H1 (cell line): ENCODE measurements around the gene STRA8. TPM values are rescaled to one million over a fixed set of nuclear protein-coding genes. Genes with fewer than 3 reads are reported as not detected.

Source experiments
- CTCF ChIA-PET: fragments of 300-600 bp; sonication (Branson Sonifier 250); formaldehyde crosslinking; loops from one replicate; lab custom pipeline; 2021; ENCODE audit not compliant: partially characterized antibody; lab: Charles Lee
- POLR2A ChIA-PET: fragments of 300-600 bp; sonication (Branson Sonifier 250); formaldehyde crosslinking; loops from one replicate; lab custom pipeline; 2021; ENCODE audit warnings: inconsistent platforms; ENCODE audit not compliant: partially characterized antibody; lab: Charles Lee
- DNase-seq, 2 experiments: peaks; one replicate each; pipeline versions ENCODE4 v3.0.0 to v3.0.0-alpha.2; 2010 to 2022; ENCODE audit warnings: low spot score in 2 of 2, low read depth in 1 of 2, mixed read lengths in 1 of 2
- FAIRE-seq: peaks from 2 replicates; lab custom pipeline; 2011; peaks lifted over from hg19 to GRCh38; lab: Jason Lieb, UNC
- H2AFZ ChIP-seq: 2 replicates; pipeline ENCODE4 v1.8.1; 2012; ENCODE audit warnings: low read length, inconsistent platforms
- H2AK5ac ChIP-seq: 2 replicates; pipeline ENCODE4 v1.6.1; 2013; ENCODE audit warnings: low read depth, low read length
- H2BK120ac ChIP-seq: replicated peaks from 2 replicates; pipeline ENCODE3; 2013; ENCODE audit warnings: low read depth, low read length, inconsistent platforms
- H2BK12ac ChIP-seq: 2 replicates; pipeline ENCODE4 v1.6.1; 2013; ENCODE audit warnings: low read depth, low read length
- H2BK15ac ChIP-seq: 2 replicates; pipeline ENCODE4 v1.6.1; 2013; ENCODE audit warnings: low read length
- H2BK20ac ChIP-seq: 2 replicates; pipeline ENCODE4 v1.6.1; 2013; ENCODE audit warnings: low read length
- H2BK5ac ChIP-seq: 2 replicates; pipeline ENCODE4 v1.6.1; 2013; ENCODE audit warnings: low read depth, low read length
- H3K14ac ChIP-seq: 2 replicates; pipeline ENCODE4 v1.6.1; 2013; ENCODE audit warnings: inconsistent platforms; ENCODE audit not compliant: insufficient read length
- H3K18ac ChIP-seq: 2 replicates; pipeline ENCODE4 v1.6.1; 2013; ENCODE audit warnings: low read length; ENCODE audit errors: extremely low read depth
- H3K23ac ChIP-seq: 2 replicates; pipeline ENCODE4 v1.6.1; 2013; ENCODE audit warnings: inconsistent platforms; ENCODE audit not compliant: insufficient read length
- H3K23me2 ChIP-seq: 2 replicates; pipeline ENCODE4 v1.6.1; 2013; ENCODE audit warnings: low read depth, low read length
- H3K27ac ChIP-seq: 2 replicates; pipeline ENCODE4 v1.6.1; 2011; ENCODE audit warnings: low read depth, low read length, inconsistent platforms
- H3K27me3 ChIP-seq, 4 experiments: replicated peaks in 1 of 4; 1 replicate in 1 of 4; 2 replicates in 3 of 4; pipeline versions ENCODE4 v1.6.1 to v1.8.1; 2011 to 2013; ENCODE audit warnings: low read length in 3 of 4, mild to moderate bottlenecking in 3 of 4, inconsistent platforms in 2 of 4, mixed read lengths in 2 of 4, moderate library complexity in 1 of 4; ENCODE audit not compliant: control insufficient read depth in 3 of 4, insufficient read depth in 3 of 4; ENCODE audit errors: extremely low read depth in 1 of 4
- H3K36me3 ChIP-seq, 4 experiments: 2 replicates each; pipeline versions ENCODE4 v1.6.1 to v1.8.1; 2011 to 2013; ENCODE audit warnings: mild to moderate bottlenecking in 4 of 4, low read length in 3 of 4, moderate library complexity in 2 of 4, control low read depth in 1 of 4, inconsistent platforms in 1 of 4; ENCODE audit not compliant: insufficient read depth in 4 of 4, control insufficient read depth in 2 of 4
- H3K4ac ChIP-seq: replicated peaks from 2 replicates; pipeline ENCODE3; 2013; ENCODE audit warnings: low read length, low read depth, mixed read lengths, inconsistent platforms; ENCODE audit not compliant: insufficient read length
- H3K4me1 ChIP-seq, 4 experiments: replicated peaks in 1 of 4; 1 replicate in 1 of 4; 2 replicates in 3 of 4; pipeline versions ENCODE4 v1.6.1 to v1.8.1; 2011 to 2013; ENCODE audit warnings: low read length in 3 of 4, inconsistent platforms in 2 of 4, mixed read lengths in 1 of 4; ENCODE audit not compliant: insufficient read depth in 4 of 4, control insufficient read depth in 3 of 4
- H3K4me2 ChIP-seq, 2 experiments: 2 replicates each; pipeline versions ENCODE4 v1.6.1 to v1.8.1; 2011 to 2013; ENCODE audit warnings: low read depth in 2 of 2, low read length in 2 of 2, control low read depth in 1 of 2, inconsistent platforms in 1 of 2, mild to moderate bottlenecking in 1 of 2; ENCODE audit not compliant: insufficient read depth in 1 of 2
- H3K4me3 ChIP-seq, 4 experiments: fragments of 200-600, 300-600 bp in 1 of 4; sonication (generic), shearing (Covaris generic), sonication (Bioruptor Twin) in 1 of 4; 2 replicates each; pipeline versions ENCODE4 v1.5.1 to v1.8.1; 2011 to 2016; ENCODE audit warnings: low read length in 4 of 4, low read depth in 3 of 4, control low read depth in 2 of 4, inconsistent platforms in 2 of 4, mild to moderate bottlenecking in 2 of 4, mixed read lengths in 1 of 4, moderate library complexity in 1 of 4; ENCODE audit not compliant: insufficient read depth in 2 of 4; ENCODE audit errors: extremely low read depth in 1 of 4
- H3K56ac ChIP-seq: replicated peaks from 2 replicates; pipeline ENCODE3; 2013; ENCODE audit warnings: low read depth, mild to moderate bottlenecking, mixed read lengths, low read length, inconsistent platforms; ENCODE audit not compliant: insufficient read length
- H3K79me1 ChIP-seq: 2 replicates; pipeline ENCODE4 v1.6.1; 2013; ENCODE audit warnings: low read depth, low read length, control low read depth
- H3K79me2 ChIP-seq, 2 experiments: 2 replicates each; pipeline versions ENCODE4 v1.6.1 to v1.8.1; 2012 to 2013; ENCODE audit warnings: low read length in 2 of 2, mild to moderate bottlenecking in 2 of 2, inconsistent platforms in 1 of 2; ENCODE audit not compliant: insufficient read depth in 2 of 2, control insufficient read depth in 1 of 2
- H3K9ac ChIP-seq, 4 experiments: replicated peaks in 1 of 4; 1 replicate in 1 of 4; 2 replicates in 3 of 4; pipeline versions ENCODE4 v1.6.1 to v1.8.1; 2011 to 2013; ENCODE audit warnings: low read depth in 3 of 4, low read length in 3 of 4, control low read depth in 2 of 4, mild to moderate bottlenecking in 2 of 4, moderate library complexity in 2 of 4, inconsistent platforms in 1 of 4; ENCODE audit errors: extremely low read depth in 1 of 4
- H3K9me3 ChIP-seq, 2 experiments: 2 replicates each; pipeline versions ENCODE4 v1.6.1 to v1.8.1; 2012 to 2013; ENCODE audit warnings: mild to moderate bottlenecking in 2 of 2, moderate library complexity in 2 of 2, control low read depth in 1 of 2, inconsistent platforms in 1 of 2, low read depth in 1 of 2, low read length in 1 of 2, mixed read lengths in 1 of 2; ENCODE audit not compliant: insufficient read depth in 2 of 2
- H4K20me1 ChIP-seq, 2 experiments: replicated peaks in 1 of 2; 2 replicates each; pipeline versions ENCODE3 to v1.8.1; 2011 to 2013; ENCODE audit warnings: inconsistent platforms in 2 of 2, low read length in 2 of 2, mild to moderate bottlenecking in 1 of 2; ENCODE audit not compliant: insufficient read depth in 2 of 2, control insufficient read depth in 1 of 2
- H4K5ac ChIP-seq: 2 replicates; pipeline ENCODE4 v1.6.1; 2013; ENCODE audit warnings: low read length, low read depth, mixed read lengths, inconsistent platforms; ENCODE audit not compliant: insufficient read length
- H4K8ac ChIP-seq: 2 replicates; pipeline ENCODE4 v1.8.0; 2013; ENCODE audit warnings: mild to moderate bottlenecking, moderate library complexity, low read length, inconsistent platforms; ENCODE audit not compliant: insufficient read depth; ENCODE audit errors: extremely low read depth
- H4K91ac ChIP-seq: replicated peaks from 2 replicates; pipeline ENCODE3; 2013; ENCODE audit warnings: low read length, mixed read lengths, inconsistent platforms; ENCODE audit not compliant: insufficient read length
- POU5F1 ChIP-seq: IDR thresholded peaks from 2 replicates; pipeline ENCODE4 v1.6.1; 2011; ENCODE audit warnings: low read depth, mild to moderate bottlenecking, low read length, moderate library complexity
- USF2 ChIP-seq: IDR thresholded peaks from 2 replicates; pipeline ENCODE4 v1.6.1; 2011; ENCODE audit warnings: low read length, improper control_type of control experiment
- WGBS, 2 experiments: shearing (Covaris generic) in 1 of 2; methylation state at CpG; one replicate each; pipeline versions ENCODE4 v1.1.6 to v1.1.7; 2013 to 2015; ENCODE audit warnings: low lambda C conversion rate in 2 of 2, mixed read lengths in 2 of 2, inconsistent platforms in 1 of 2, low coverage in 1 of 2, missing lambda C conversion rate in 1 of 2; ENCODE audit not compliant: insufficient replicate concordance in 2 of 2, insufficient coverage in 1 of 2, insufficient read length in 1 of 2; ENCODE audit errors: extremely low coverage in 1 of 2, missing lambda C conversion rate in 1 of 2; 5-methylcytosine and 5-hydroxymethylcytosine counted together
- polyA plus RNA-seq, 7 experiments: library from polyadenylated mRNA; depleted of rRNA in 3 of 7; stranded (reverse) in 5 of 7; unstranded in 2 of 7; fragments of >200 nt in 5 of 7; fragments of 200-250 nt in 2 of 7; gene quantifications; 1 replicate in 5 of 7; 2 replicates in 1 of 7; 4 replicates in 1 of 7; pipeline versions ENCODE4 v1.2.1 to v1.2.3, GENCODE V29; 2011 to 2013; ENCODE audit warnings: missing spikeins in 2 of 7, mixed read lengths in 2 of 7
- total RNA-seq: library from RNA; stranded (reverse); fragmentation: NEBNext Ultra II Directional; extraction: Animal tissue kit (Norgen Biotek cat#: 25700); gene quantifications from 2 replicates; pipeline ENCODE4 v1.2.1, GENCODE V29; 2021

The STRA8 gene
- total and polyA plus RNA-seq, 2 of the 8 experiments (the other 6 are each of a cell fraction or from before 2014, with no cell fraction given): not detected

GRCh38 chr7:135260930-135261721 lies 27.5 kb downstream of the STRA8 start:
- Histone ChIP-seq H3K14ac (no peak overlapping the region), H2AK5ac (no peak overlapping the region), H2BK120ac (no peak overlapping the region), H4K20me1 (no peaks in the 10 kb centered on the region), H3K36me3 (no peaks in the 10 kb centered on the region), H3K27me3 (no peaks in the 10 kb centered on the region), H3K4ac (no peak overlapping the region), H3K4me2 (no peak overlapping the region), H2BK15ac (no peak overlapping the region; the same call in 1 of the 2 replicates), H3K56ac (no peak overlapping the region), H3K4me1 (peaks cover 0 to 5% (median 4%) of the 10 kb centered on the region in 4 experiments; a peak in 4 of 7 replicates), H3K23ac (no peak overlapping the region), H3K27ac (no peak overlapping the region), H3K9me3 (no peaks in the 10 kb centered on the region), H4K8ac (no peak overlapping the region), H2BK20ac (no peak overlapping the region), H3K79me1 (no peaks in the 10 kb centered on the region), H4K5ac (no peak overlapping the region), H3K4me3 (no peak overlapping the region), H3K18ac (no peak overlapping the region), H4K91ac (no peak overlapping the region), H3K79me2 (no peaks in the 10 kb centered on the region), H3K9ac (no peak overlapping the region), H2BK5ac (no peak overlapping the region), H2AFZ (no peak overlapping the region), H2BK12ac (no peak overlapping the region), H3K23me2 (no peaks in the 10 kb centered on the region)
- DNase-seq: no peak
- 92% methylated on average over 9 of the region's 10 CpGs; no CpG with 5 or more reads in 1 of the 2 experiments for WGBS, 2 experiments
- ChIA-PET POLR2A (no interaction called here), CTCF (interaction anchor here (0.6 to 6.9 kb wide), 10 partner anchors 13 to 94 kb away, joined by 3 to 53 read pairs (median 4); no protein-coding TSS in a partner anchor)
- no peak for FAIRE-seq
- TF ChIP-seq POU5F1 (no peak), USF2 (no peak)
